ENCODE measurements around the gene ERGIC1. TPM values are rescaled to one million over a fixed set of nuclear protein-coding genes. Genes with fewer than 3 reads are reported as not detected.

The ERGIC1 gene
- total and polyA plus RNA-seq, 2 experiments from 2014 or later, result 25.2 to 92.2 TPM

GRCh38 chr5:172817664-172818063 lies 16.4 kb upstream of the ERGIC1 start (continued):
- TF ChIP-seq REST (IDR thresholded peaks at IDR 0.05; ENCODE audit: unreplicated experiment) (no peak), POLR2AphosphoS5 (IDR thresholded peaks at IDR 0.05; ENCODE audit: low read depth) (no peak), JUNB (IDR thresholded peaks at IDR 0.05; ENCODE audit: unreplicated experiment) (no peak), ETS1 (IDR thresholded peaks at IDR 0.05) (no peak), ZNF114 (CRISPR knock-in tag; IDR thresholded peaks at IDR 0.05) (no peak), EZH2 (IDR thresholded peaks at IDR 0.05; ENCODE audit: low read depth, unreplicated experiment) (no peak), CREB1 (CRISPR knock-in tag; IDR thresholded peaks at IDR 0.05; ENCODE audit: low read depth) (no peak), EZH2phosphoT487 (IDR thresholded peaks at IDR 0.05; ENCODE audit: unreplicated experiment) (no peak), NANOG (IDR thresholded peaks at IDR 0.05; ENCODE audit: borderline replicate concordance) (no peak), ZNF331 (CRISPR knock-in tag; IDR thresholded peaks at IDR 0.05; ENCODE audit: low read depth) (no peak), CTCF (conservative IDR thresholded peaks at IDR 0.05; ENCODE audit: low read depth in 2 of 2) (no peak)

GRCh38 chr5:172818081-172818480 lies 16.0 kb upstream of the ERGIC1 start:
- Histone ChIP-seq H2AFZ (no peak overlapping the region), H3K4me2 (no peak overlapping the region), H3K36me3 (ENCODE audit: insufficient read depth) (no peaks in the 10 kb centered on the region), H4K20me1 (replicated peaks; ENCODE audit: insufficient read depth) (no peaks in the 10 kb centered on the region), H3K4me1 (ENCODE audit: insufficient read depth) (no peaks in the 10 kb centered on the region), H3K79me2 (replicated peaks; ENCODE audit: insufficient read depth) (no peaks in the 10 kb centered on the region), H3K27me3 (ENCODE audit: insufficient read depth) (no peaks in the 10 kb centered on the region), H3K4me3 (no peak overlapping the region), H3K27ac (ENCODE audit: low read depth) (no peak overlapping the region), H3K9me2 (ENCODE audit: insufficient read depth) (no peaks in the 10 kb centered on the region), H3F3A (replicated peaks; ENCODE audit: low read depth) (no peaks in the 10 kb centered on the region)
- Mint-ChIP-seq H3K27ac (no peak overlapping the region), H3K36me3 (ENCODE audit: low read depth) (no peaks in the 10 kb centered on the region), H3K27me3 (ENCODE audit: insufficient read depth, low read depth, poor library complexity) (no peaks in the 10 kb centered on the region), H3K9me3 (no peaks in the 10 kb centered on the region), H3K4me3 (no peak overlapping the region), H3K4me1 (peaks cover 7% of the 10 kb centered on the region; the same call in 1 of the 3 replicates)
- DNase-seq (ENCODE audit: low spot score) (no peak), ATAC-seq (no peak)
- TF ChIP-seq CTCF (conservative IDR thresholded peaks at IDR 0.05; ENCODE audit: low read depth in 2 of 2), result no peak
